Glomerular visceral epithelial cell (primary cell): Measurements from ENCODE around the gene B4GALNT3.
A peak's percentile ranks its signal among the peaks of the same experiment; 100 is the strongest.
"Not testable (repeated sequence)": the region's sequence is repeated elsewhere in the genome, so short reads cannot be mapped to it uniquely, and the experiment has no call there.

ENCODE experiments used
- DNase-seq: peaks from one replicate; pipeline ENCODE4 v3.0.0-alpha.2; 2016; ENCODE audit errors: extremely low spot score

B4GALNT3 gene

DNA sequence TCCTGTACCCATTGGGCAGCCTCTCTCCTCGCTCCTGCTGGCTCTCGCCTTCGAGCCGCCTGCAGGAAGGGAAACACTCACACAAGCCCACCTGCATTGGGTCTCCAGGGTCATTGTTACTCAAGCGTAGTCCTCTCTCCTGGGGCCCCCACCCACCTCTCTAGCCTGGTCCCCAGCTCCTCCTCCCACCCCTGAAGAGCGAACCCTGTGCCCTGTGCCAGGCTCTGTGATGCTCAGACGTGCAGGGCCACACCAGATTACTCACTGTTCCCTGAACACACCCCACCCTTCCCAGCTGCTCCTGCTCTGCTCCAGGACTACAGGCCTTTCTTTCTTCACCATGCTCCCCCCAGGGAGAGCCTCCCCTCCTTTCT lies 115.4 kb downstream of the B4GALNT3 start:
- no peak for DNase-seq

GRCh38 chr12:575948-576614 lies 116.3 kb downstream of the B4GALNT3 start:
- DNase-seq, result peak; percentile 72

- no peak for DNase-seq
These were observed 116.9 kb downstream of the B4GALNT3 start for GRCh38 chr12:576615-577110.

DNA sequence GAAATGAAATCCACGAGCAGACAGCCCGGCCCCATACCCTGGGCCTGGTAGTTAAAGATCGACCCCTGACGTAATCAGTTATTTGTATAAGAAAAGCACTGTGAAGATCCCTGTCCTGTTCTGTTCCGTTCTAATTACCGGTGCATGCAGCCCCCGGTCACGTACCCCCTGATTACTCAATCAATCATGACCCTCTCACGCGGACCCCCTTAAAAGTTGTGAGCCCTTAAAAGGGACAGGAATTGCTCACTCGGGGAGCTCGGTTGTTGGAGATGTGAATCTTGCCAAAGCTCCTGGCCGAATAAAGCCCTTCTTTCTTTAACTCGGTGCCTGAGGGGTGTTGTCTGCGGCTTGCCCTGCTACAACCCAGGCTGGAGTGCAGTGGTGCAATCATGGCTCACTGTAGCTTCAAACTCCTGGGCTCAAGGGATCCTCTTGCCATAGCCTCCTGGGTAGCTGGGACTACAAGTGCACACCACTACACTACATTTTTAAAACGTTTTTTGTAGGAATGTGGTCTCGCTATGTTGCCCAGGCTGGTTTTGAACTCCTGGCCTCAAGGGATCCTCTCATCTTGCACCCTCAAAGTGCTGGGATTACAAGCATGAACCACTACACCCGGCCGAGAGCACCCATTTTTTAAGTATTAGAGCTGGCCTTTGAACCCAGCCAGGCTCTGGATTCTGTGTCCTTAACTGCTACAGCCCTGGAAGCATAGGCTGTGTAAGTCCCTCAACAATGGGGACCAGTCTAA lies 118.4 kb downstream of the B4GALNT3 start:
- not testable (repeated sequence) for DNase-seq

GRCh38 chr12:578748-579419 lies 119.1 kb downstream of the B4GALNT3 start:
- DNase-seq, result no peak

DNA sequence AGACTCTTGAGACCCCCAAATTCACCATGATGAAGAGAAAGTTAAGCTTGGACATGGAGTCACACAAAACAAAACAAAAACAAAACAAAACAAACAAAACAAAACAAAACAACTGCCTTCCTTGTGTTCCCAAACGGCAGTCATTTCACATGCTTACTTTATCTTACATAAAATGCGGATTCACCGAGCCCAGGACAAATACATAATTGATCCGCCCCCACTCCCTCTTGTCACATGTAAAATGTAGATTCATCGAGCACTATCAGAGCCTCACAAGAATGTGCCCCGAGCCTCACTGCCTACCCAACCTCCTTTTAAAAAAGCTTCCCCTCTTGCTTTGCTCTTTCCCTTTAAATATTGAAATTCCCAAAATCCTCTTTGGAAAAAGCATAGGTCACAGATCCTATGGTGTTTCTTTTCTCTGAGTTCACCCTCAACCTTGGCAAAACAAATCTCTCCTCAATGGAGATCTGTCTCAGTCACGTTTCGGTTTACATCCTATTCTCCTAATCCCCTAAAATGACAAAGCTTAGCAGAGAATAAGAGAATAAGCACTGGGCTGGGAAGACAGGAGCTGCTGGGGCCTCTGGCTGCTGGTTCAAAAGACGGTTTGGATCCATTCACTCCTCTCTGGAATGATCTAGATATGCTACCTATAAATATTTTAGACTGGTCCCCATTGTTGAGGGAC lies 119.8 kb downstream of the B4GALNT3 start:
- DNase-seq, result no peak

- no peak for DNase-seq
These were observed 121.1 kb downstream of the B4GALNT3 start for GRCh38 chr12:580813-581212.

DNA sequence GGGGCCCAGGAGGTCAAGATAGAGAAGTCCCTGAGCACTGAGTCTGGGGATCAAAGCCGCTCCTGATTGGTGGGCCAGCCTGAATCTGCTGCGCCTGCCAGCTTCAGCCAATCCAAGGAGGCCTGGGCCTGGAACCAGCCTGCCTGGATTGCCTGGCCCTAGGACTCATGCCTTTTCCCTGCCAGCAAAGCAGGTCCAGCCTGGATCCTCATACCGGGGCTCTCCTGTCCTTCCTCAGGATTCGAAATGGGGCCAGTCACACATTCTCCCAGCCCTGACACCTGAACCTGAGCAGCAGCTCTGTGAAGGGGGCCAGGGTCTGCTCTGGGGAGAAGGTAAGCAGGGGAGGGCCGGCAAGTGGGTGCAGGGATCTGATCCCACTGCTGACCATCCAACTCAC lies 121.6 kb downstream of the B4GALNT3 start:
- no peak for DNase-seq

GRCh38 chr12:581746-582145 lies 122.0 kb downstream of the B4GALNT3 start:
- no peak for DNase-seq

GRCh38 chr12:583251-583869 lies 123.6 kb downstream of the B4GALNT3 start:
- DNase-seq, result no peak

DNA sequence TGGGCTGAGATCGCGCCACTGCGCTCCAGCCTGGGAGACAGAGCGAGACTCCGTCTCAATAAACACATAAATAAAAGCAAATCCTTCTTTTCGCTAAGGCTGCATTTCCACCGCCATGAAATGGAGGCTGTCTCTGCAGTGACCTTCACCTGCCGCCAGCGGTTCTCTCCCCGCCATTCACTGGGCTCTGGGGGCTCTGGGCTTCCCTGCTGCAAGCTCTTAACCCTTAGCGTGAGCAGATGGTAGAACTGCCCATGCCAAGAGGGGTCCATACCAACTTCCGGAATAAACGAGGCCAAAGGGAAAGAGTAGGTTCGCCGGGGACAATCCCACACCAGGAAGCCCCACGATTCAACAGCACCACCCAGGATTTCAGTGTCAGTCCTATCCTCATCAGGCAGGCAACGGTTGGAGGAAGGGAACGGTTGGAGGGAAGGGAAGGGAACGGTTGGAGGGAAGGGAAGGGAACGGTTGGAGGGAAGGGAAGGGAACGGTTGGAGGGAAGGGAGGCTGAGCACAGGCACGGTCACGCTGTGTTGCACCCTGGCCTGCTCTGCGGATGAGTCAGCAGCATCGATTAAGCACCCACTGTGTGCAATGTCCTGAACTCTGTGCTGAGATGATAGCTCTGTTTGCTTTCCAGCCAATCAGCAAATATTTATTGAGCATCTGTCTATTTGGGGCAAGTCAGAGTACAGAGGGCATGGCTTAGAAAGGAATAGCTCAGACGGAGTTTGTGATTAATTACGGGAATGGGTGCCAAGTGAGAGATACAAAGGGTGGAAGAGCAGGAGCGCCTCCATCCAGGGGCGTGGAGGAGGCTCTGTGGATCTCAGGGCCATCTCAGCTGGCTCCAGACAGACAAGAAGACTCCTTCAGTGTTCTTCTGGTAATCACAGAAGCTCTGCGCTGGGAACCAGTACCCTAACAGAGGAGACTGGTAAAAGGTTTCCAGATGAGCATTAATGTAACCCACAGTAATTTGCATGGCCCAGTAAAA lies 125.6 kb downstream of the B4GALNT3 start:
- no peak for DNase-seq

DNA sequence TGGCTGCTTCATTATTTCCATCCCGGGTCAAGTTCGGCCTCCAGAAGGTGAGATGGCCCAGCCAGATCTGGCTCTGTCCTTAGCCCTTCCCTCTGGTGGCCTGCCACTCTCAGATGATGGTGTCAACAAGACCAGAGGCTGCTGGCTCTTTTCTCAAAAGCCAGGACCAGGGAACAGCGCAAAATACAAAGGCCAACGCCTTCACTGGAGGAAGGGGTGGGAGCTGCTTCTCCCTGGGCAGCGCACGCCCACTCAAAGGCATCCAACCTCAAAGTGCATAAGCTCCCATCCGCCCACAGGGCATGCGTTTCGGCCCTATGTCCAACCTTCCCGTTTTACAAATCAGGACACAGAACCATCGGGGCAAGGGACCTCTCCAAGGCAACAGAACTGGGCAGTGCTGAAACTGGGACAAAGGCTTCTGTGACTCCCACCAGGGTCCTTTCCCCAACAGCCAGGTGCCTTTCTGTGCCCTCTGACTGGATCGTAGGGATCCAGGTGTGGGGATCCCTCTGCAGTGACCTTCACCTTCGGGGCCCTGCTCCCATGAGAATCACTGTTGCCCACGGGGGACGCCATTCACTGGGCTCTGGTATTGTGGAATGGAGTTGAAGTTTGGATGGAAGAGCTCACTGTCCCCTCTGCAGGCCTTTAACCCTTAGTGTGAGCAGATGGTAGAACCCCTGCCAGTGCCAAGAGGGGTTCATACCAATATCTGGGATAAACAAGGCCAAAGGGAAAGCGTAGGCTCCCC lies 126.8 kb downstream of the B4GALNT3 start:
- no peak for DNase-seq

DNA sequence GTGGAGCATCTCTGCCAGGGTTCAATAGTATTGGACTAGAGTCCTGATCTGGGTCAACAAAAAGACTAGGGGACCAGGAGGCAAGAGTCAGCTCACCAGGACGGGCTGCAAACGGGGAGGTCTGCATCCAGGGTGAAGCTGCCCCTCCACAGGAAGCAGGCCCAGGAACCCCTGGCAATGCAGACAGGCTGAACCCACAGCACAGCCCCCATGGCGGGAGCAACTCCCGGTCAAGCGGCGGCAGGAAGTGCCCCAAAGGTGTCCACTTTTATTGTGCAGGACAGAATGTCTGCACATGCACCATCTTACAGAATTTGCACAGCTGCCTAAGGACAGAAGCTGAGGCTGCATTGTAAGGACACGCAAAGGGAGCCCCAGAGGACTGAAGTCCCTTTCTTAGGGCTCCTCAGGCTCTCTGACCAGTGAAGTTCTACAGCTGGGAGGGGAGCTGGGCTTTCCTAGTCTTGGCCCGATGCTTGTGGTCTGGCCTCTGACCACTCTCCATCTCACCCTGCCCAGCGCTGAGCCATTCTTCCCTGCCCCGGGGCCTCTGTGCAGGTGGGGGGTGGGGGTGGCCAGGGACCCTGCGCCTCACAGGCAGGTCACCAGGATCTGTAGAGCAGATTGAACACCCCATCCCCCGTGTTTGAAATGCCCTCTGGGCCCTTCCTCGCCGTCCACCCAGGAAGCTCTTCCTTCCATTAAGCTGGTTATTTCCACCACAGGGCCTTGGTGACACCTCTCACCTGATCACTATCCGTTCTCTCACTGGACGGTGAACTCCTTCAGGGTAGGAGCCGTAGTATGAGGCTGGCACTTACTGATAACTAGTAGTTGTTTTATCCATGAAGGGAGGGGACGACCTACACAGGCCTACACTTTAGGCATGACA lies 127.6 kb downstream of the B4GALNT3 start:
- no peak for DNase-seq

DNA sequence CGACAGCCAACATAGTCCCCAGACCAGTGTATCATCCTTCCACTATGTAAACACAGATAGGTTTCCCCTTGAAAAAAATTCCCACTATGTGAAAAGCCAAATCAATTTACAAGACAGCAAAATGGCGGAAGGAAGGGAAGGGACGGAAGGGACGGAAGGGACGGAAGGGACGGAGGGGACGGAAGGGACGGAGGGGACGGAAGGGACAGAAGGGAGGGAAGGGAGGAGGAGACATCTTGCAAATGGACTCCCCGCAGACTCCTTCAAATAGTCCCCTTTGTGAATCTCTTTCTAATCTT lies 128.2 kb downstream of the B4GALNT3 start:
- no peak for DNase-seq

DNA sequence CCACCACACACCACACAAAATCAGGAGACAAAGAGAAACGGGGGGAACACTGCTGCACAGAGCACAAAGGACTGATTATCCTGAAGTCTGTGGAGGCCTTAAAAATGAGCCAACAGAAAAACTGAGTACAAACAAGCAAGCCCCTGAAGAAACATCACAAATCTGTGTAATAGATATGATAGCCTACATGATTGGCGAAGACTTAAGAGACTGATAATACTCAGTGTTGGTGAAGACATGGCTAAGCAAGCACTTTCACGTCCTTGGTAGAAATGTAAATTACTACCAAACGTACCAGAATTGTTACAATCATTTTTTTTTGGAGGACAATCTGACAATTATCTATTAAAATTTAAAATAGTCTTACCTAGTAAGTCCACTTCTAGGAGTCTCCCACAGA lies 128.9 kb downstream of the B4GALNT3 start:
- no peak for DNase-seq

- no peak for DNase-seq
These were observed 130.5 kb downstream of the B4GALNT3 start for GRCh38 chr12:590206-590750.

DNA sequence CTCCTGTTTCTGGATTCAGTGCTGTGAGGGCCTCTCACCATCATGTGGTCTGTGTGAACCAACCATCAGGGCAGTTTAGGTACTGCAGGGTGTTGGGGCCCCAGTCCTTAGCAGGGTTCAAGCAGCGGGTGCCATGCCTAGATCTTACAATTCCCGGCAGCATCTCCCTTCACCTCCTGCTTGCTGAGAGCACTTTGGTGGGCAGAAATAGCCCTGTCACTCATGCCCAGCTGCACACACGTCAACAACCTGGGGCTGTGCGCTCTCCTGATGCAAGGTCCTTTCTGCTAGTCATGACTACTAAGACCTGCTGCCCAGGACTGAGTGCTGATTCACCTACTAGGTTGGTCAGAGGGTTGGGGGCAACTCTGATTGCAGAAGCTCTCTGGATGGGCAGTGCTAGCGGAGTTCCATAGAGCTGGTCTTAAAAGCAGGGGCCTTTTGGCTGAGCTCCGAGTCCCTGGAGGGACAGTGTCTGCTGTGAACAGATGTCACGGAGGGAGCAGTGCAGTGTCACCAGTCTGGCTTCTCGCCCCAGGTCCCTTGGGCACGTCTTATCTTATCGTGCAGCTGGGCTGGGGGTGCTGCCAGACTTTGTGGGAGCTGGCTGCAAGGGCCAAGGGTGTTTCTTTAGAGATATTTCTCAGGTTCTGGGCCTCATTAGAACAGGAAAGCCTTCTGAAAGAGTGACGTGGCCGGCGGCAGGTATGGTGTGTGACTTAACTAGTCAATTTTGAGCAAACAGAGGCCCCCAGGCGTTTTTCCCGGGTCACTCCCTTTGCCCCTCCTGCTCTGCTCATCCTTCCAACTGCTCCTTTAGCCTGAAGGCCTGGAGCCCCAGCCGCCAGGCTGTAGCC lies 131.7 kb downstream of the B4GALNT3 start:
- no peak for DNase-seq
